NT2/D1 (cell line): ENCODE measurements around the gene LYG1.
"Not testable (repeated sequence)": the region's sequence is repeated elsewhere in the genome, so short reads cannot be mapped to it uniquely, and the experiment has no call there.

Experiments
- SUZ12 ChIP-seq: IDR thresholded peaks from 2 replicates; pipeline ENCODE4 v1.6.1; 2011; ENCODE audit not compliant: insufficient read length, insufficient read depth; ENCODE audit errors: extremely low read depth
- YY1 ChIP-seq: IDR thresholded peaks from 2 replicates; pipeline ENCODE4 v1.6.1; 2011; ENCODE audit not compliant: insufficient read length, insufficient read depth

- TF ChIP-seq SUZ12, YY1: not testable (repeated sequence)
Measured at GRCh38 chr2:99317873-99318200, 16.8 kb upstream of the LYG1 start.
